ENCODE measurements around the gene OR2H1.

DNA sequence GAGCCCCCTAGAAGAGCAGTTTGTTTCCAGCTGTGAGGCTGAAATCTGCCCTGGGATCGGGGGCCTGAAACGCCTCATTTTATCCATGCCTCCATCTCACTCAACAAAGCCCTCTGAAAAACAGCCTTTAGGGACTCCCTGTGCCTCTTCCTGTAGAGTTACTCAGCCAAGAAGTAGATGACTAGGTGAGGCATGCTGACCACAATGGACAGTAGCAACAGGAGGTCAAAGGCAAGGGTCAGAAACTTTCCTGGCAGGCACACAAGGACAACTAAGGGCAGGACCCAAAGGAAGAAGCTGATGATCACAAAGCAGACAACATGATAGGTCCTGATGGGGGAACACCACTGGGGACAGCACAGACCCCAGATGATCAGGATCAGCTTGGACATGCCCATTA, 18.0 kb downstream of the OR2H1 start:
- TF ChIP-seq, protein P1, sequence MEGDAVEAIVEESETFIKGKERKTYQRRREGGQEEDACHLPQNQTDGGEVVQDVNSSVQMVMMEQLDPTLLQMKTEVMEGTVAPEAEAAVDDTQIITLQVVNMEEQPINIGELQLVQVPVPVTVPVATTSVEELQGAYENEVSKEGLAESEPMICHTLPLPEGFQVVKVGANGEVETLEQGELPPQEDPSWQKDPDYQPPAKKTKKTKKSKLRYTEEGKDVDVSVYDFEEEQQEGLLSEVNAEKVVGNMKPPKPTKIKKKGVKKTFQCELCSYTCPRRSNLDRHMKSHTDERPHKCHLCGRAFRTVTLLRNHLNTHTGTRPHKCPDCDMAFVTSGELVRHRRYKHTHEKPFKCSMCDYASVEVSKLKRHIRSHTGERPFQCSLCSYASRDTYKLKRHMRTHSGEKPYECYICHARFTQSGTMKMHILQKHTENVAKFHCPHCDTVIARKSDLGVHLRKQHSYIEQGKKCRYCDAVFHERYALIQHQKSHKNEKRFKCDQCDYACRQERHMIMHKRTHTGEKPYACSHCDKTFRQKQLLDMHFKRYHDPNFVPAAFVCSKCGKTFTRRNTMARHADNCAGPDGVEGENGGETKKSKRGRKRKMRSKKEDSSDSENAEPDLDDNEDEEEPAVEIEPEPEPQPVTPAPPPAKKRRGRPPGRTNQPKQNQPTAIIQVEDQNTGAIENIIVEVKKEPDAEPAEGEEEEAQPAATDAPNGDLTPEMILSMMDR (optimal IDR thresholded peaks at IDR 0.05 in 1 of 3, IDR thresholded peaks at IDR 0.05 in 1 of 3, conservative IDR thresholded peaks at IDR 0.05 in 1 of 3; ENCODE audit: extremely low read depth in 1 of 3, insufficient read depth in 2 of 3, low read length in 3 of 3), result no peak
- no peak for TF ChIP-seq EZH2 (IDR thresholded peaks at IDR 0.05; ENCODE audit: low read length)

All from keratinocyte (primary cell).